Glutamatergic neuron (in vitro differentiated cells): ENCODE data around the gene TRIO. TPM values are rescaled to one million over a fixed set of nuclear protein-coding genes. Genes with fewer than 3 reads are reported as not detected.

Source experiments
- DNase-seq: peaks from one replicate; pipeline ENCODE4 v3.0.0; 2022
- H3K27ac Mint-ChIP-seq: one replicate; pipeline ENCODE4 v1.8.0; 2020; ENCODE audit warnings: mild to moderate bottlenecking, mixed read lengths, inconsistent platforms; ENCODE audit not compliant: unreplicated experiment
- H3K27me3 Mint-ChIP-seq: one replicate; pipeline ENCODE4 v1.8.0; 2020; ENCODE audit warnings: mild to moderate bottlenecking, moderate library complexity, mixed read lengths, inconsistent platforms; ENCODE audit not compliant: unreplicated experiment
- H3K36me3 Mint-ChIP-seq: one replicate; pipeline ENCODE4 v1.8.0; 2020; ENCODE audit warnings: mild to moderate bottlenecking, mixed read lengths, inconsistent platforms; ENCODE audit not compliant: unreplicated experiment
- H3K4me1 Mint-ChIP-seq: one replicate; pipeline ENCODE4 v1.8.0; 2020; ENCODE audit warnings: mild to moderate bottlenecking, low read depth, mixed read lengths, inconsistent platforms; ENCODE audit not compliant: unreplicated experiment
- H3K4me3 Mint-ChIP-seq: one replicate; pipeline ENCODE4 v1.8.0; 2020; ENCODE audit warnings: mild to moderate bottlenecking, mixed read lengths, inconsistent platforms; ENCODE audit not compliant: unreplicated experiment
- H3K9me3 Mint-ChIP-seq: one replicate; pipeline ENCODE4 v1.8.0; 2020; ENCODE audit warnings: mild to moderate bottlenecking, moderate library complexity, mixed read lengths, inconsistent platforms; ENCODE audit not compliant: unreplicated experiment
- CTCF ChIP-seq: fragments of 200-600 bp; sonication (generic); IDR thresholded peaks from one replicate; pipeline ENCODE4 v1.5.0; 2021; ENCODE audit not compliant: partially characterized antibody, unreplicated experiment
- total RNA-seq: library from RNA; stranded (reverse); fragmentation: NEBNext Ultra II Directional; extraction: Animal tissue kit (Norgen Biotek cat#: 25700); gene quantifications from one replicate; pipeline ENCODE4 v1.2.1, GENCODE V29; 2021; ENCODE audit not compliant: unreplicated experiment

Gene TRIO
- total RNA-seq, 1 donor from 2014 or later, result 281 TPM

- Mint-ChIP-seq H3K4me3 (no peak overlapping the region), H3K9me3 (no peaks in the 10 kb centered on the region), H3K27me3 (no peaks in the 10 kb centered on the region), H3K27ac (no peak overlapping the region), H3K4me1 (peaks cover 49% of the 10 kb centered on the region), H3K36me3 (no peaks in the 10 kb centered on the region)
- DNase-seq, result no peak
- no peak for TF ChIP-seq CTCF
Observed at GRCh38 chr5:14220642-14221041, 77.5 kb downstream of the TRIO start.

- Mint-ChIP-seq H3K27me3 (no peaks in the 10 kb centered on the region), H3K4me3 (no peak overlapping the region), H3K36me3 (no peaks in the 10 kb centered on the region), H3K27ac (no peak overlapping the region), H3K9me3 (no peaks in the 10 kb centered on the region), H3K4me1 (peaks cover 50% of the 10 kb centered on the region)
- DNase-seq, result no peak
- TF ChIP-seq CTCF, result no peak
Observed at GRCh38 chr5:14221732-14222131, 78.6 kb downstream of the TRIO start.

GRCh38 chr5:14222206-14222605 lies 79.1 kb downstream of the TRIO start:
- Mint-ChIP-seq H3K4me1 (peaks cover 54% of the 10 kb centered on the region), H3K36me3 (no peaks in the 10 kb centered on the region), H3K27me3 (no peaks in the 10 kb centered on the region), H3K4me3 (no peak overlapping the region), H3K27ac (no peak overlapping the region), H3K9me3 (no peaks in the 10 kb centered on the region)
- no peak for DNase-seq
- TF ChIP-seq CTCF, result no peak

- Mint-ChIP-seq H3K9me3 (no peaks in the 10 kb centered on the region), H3K4me1 (peaks cover 44% of the 10 kb centered on the region), H3K36me3 (no peaks in the 10 kb centered on the region), H3K27me3 (no peaks in the 10 kb centered on the region), H3K27ac (no peak overlapping the region), H3K4me3 (no peak overlapping the region)
- DNase-seq, result no peak
- no peak for TF ChIP-seq CTCF
Observed at GRCh38 chr5:14223372-14223771, 80.2 kb downstream of the TRIO start.

GRCh38 chr5:14225173-14225834 lies 82.2 kb downstream of the TRIO start:
- DNase-seq, result no peak
- Mint-ChIP-seq H3K36me3 (no peaks in the 10 kb centered on the region), H3K4me1 (peaks cover 32% of the 10 kb centered on the region), H3K4me3 (no peak overlapping the region), H3K27me3 (no peaks in the 10 kb centered on the region), H3K27ac (no peak overlapping the region), H3K9me3 (no peaks in the 10 kb centered on the region)
- no peak for TF ChIP-seq CTCF
